Activated CD8-positive, alpha-beta T cell treated with anti-CD3 and anti-CD28 coated beads for 36 hours (primary cell): ENCODE measurements around the gene DMKN. TPM values are rescaled to one million over a fixed set of nuclear protein-coding genes. Genes with fewer than 3 reads are reported as not detected.

Experiments used
- ATAC-seq: fragments of 200-7000 bp; cut with Tn5 transposase; one replicate; pipeline ENCODE4 v1.10.0; 2021; ENCODE audit warnings: mild to moderate bottlenecking, moderate library complexity
- CTCF ChIA-PET: fragments of 350-600 bp; sonication (Branson Sonifier 250); formaldehyde crosslinking; loops from one replicate; lab custom pipeline; 2021; ENCODE audit warnings: antibody characterized with exemption; lab: Charles Lee
- POLR2A ChIA-PET: fragments of 350-600 bp; sonication (Branson Sonifier 250); formaldehyde crosslinking; loops from one replicate; lab custom pipeline; 2021; ENCODE audit warnings: antibody characterized with exemption; lab: Charles Lee
- DNase-seq: peaks from one replicate; pipeline ENCODE4 v3.0.0-alpha.2; 2020
- H3K27ac Mint-ChIP-seq: one replicate; pipeline ENCODE4 v1.8.0; 2021; ENCODE audit warnings: mild to moderate bottlenecking, mixed read lengths
- H3K27me3 Mint-ChIP-seq: one replicate; pipeline ENCODE4 v1.8.0; 2021; ENCODE audit warnings: mixed read lengths
- H3K36me3 Mint-ChIP-seq: one replicate; pipeline ENCODE4 v1.8.0; 2021; ENCODE audit warnings: low read depth, mixed read lengths
- H3K4me1 Mint-ChIP-seq: one replicate; pipeline ENCODE4 v1.8.0; 2021; ENCODE audit warnings: low read depth, mixed read lengths
- H3K4me3 Mint-ChIP-seq: one replicate; pipeline ENCODE4 v1.8.0; 2021; ENCODE audit warnings: mild to moderate bottlenecking, moderate library complexity, mixed read lengths
- H3K9me3 Mint-ChIP-seq: one replicate; pipeline ENCODE4 v1.8.0; 2021; ENCODE audit warnings: mixed read lengths
- intact Hi-C: fragments of 100-400 bp; cut with micrococcal nuclease; formaldehyde crosslinking; loops from one replicate; pipeline ENCODE4 v1.10.0; 2022
- total RNA-seq, 2 experiments: library from RNA; stranded (reverse); gene quantifications; one replicate each; pipeline ENCODE4 v1.2.3, GENCODE V29; 2021
- TF ChIP-seq, protein P1 (sequence below): fragments of 200-600 bp; IDR thresholded peaks from one replicate; pipeline ENCODE4 v1.8.0; 2022; ENCODE audit warnings: antibody characterized with exemption, mild to moderate bottlenecking

DMKN gene
- total RNA-seq, 2 experiments from 2014 or later: 0.68 to 1.1 TPM

DNA sequence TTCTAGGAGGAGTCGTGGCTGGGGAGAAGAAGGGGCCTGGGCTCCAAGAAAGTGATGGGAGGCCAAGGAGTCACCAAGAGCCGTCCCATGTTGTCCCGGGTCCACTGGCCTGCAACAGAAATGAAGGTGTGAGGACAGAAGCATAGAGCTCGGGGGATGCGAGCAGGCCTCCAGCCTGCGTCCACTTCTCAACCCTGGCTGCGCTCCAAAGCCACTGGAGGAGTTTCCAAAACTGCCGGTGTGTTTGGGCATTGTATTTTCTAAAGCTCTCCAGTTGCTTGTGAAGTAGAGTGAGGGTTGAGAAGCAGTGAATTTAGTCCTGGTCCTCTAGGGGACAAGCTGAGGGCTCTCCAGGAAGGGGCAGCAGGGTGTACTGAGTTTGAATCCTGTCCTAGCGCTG, 52.4 kb downstream of the DMKN start:
- no peak overlapping the region for H3K27ac Mint-ChIP-seq
- CTCF ChIA-PET: interaction anchor here (0.7 to 3.5 kb wide), 2 partner anchors 34 to 128 kb away, joined by 3 to 11 read pairs; no protein-coding TSS in a partner anchor

DNA sequence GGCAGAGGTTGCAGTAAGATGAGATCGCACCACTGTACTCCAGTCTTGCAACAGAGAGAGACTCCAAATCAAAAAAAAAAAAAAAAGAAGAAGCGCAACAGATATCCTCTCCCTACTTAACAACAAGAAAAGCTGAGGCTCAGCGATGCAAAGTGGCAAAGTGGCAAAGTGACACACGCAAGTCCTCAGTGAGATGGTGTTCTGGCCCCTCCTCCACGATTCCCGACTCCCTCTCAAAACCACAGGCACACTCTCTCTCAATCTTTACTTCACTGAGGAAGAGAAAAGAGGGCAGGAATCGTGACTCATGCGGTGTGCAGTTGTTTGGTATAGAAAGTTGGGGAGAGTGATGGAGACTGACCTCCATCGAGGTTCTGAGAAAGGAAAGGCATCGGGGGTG, 52.8 kb downstream of the DMKN start:
- ChIA-PET POLR2A (no interaction called here), CTCF (no interaction called here)
- intact Hi-C loops: no loop called here
- no peak for DNase-seq
- peaks cover 31% of the 10 kb centered on the region for H3K4me1 Mint-ChIP-seq
- H3K36me3 Mint-ChIP-seq: no peaks in the 10 kb centered on the region
- no peak overlapping the region for H3K27ac Mint-ChIP-seq
- TF ChIP-seq, protein P1, sequence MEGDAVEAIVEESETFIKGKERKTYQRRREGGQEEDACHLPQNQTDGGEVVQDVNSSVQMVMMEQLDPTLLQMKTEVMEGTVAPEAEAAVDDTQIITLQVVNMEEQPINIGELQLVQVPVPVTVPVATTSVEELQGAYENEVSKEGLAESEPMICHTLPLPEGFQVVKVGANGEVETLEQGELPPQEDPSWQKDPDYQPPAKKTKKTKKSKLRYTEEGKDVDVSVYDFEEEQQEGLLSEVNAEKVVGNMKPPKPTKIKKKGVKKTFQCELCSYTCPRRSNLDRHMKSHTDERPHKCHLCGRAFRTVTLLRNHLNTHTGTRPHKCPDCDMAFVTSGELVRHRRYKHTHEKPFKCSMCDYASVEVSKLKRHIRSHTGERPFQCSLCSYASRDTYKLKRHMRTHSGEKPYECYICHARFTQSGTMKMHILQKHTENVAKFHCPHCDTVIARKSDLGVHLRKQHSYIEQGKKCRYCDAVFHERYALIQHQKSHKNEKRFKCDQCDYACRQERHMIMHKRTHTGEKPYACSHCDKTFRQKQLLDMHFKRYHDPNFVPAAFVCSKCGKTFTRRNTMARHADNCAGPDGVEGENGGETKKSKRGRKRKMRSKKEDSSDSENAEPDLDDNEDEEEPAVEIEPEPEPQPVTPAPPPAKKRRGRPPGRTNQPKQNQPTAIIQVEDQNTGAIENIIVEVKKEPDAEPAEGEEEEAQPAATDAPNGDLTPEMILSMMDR: no peak
- no peaks in the 10 kb centered on the region for H3K9me3 Mint-ChIP-seq
- H3K27me3 Mint-ChIP-seq: no peaks in the 10 kb centered on the region
- H3K4me3 Mint-ChIP-seq: no peak overlapping the region
- ATAC-seq: no peak

More for the DNA sequence above, 52.4 kb downstream of the DMKN start:
- Mint-ChIP-seq H3K4me1 (peaks cover 27% of the 10 kb centered on the region), H3K4me3 (no peak overlapping the region), H3K36me3 (no peaks in the 10 kb centered on the region), H3K9me3 (no peaks in the 10 kb centered on the region), H3K27me3 (no peaks in the 10 kb centered on the region)
- ATAC-seq: no peak
- intact Hi-C loops: no loop called here
- TF ChIP-seq, protein P1: no peak
- POLR2A ChIA-PET: no interaction called here
- DNase-seq: no peak

DNA sequence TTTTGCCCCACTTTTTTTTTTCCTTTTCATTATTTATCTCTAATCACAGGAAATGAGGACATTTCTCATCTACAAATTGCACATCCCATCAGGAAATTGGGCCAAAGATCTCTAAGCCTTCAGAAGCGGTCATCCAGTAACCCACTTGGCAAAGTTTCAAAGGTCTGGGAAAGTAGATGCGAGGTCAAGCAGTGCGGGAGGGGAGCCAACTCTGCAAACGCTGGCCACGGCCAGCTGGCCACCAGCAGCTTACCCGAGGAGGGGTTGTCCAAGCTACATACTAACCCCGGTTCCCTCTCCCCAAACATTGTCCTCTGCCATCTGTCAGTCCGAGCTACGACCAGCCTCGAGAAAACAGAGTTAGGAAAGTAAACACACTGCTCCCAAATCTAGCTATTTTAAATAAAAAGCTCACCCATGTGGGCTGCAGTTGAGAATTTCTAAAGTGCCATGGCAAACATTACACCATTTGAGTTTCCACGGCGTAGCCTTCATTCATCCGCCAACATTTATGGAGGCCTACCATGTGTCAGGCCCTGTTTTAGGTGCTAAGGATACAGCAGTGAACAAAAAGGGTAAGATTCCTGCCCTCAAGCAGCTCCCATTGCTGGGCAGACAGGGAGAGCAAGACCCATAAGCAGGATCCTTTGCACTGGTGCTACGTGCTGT, 53.9 kb downstream of the DMKN start:
- H3K4me3 Mint-ChIP-seq: no peak overlapping the region
- DNase-seq: no peak
- ChIA-PET CTCF (interaction anchor here (0.8 to 1.9 kb wide), 4 partner anchors 9 to 51 kb away, joined by 3 to 11 read pairs (median 4); no protein-coding TSS in a partner anchor), POLR2A (no interaction called here)
- H3K4me1 Mint-ChIP-seq: peaks cover 31% of the 10 kb centered on the region
- no peaks in the 10 kb centered on the region for H3K9me3 Mint-ChIP-seq
- TF ChIP-seq, protein P1: no peak
- H3K27me3 Mint-ChIP-seq: no peaks in the 10 kb centered on the region
- no peak for ATAC-seq
- no peak overlapping the region for H3K27ac Mint-ChIP-seq
- no peaks in the 10 kb centered on the region for H3K36me3 Mint-ChIP-seq
- intact Hi-C loops: no loop called here

DNA sequence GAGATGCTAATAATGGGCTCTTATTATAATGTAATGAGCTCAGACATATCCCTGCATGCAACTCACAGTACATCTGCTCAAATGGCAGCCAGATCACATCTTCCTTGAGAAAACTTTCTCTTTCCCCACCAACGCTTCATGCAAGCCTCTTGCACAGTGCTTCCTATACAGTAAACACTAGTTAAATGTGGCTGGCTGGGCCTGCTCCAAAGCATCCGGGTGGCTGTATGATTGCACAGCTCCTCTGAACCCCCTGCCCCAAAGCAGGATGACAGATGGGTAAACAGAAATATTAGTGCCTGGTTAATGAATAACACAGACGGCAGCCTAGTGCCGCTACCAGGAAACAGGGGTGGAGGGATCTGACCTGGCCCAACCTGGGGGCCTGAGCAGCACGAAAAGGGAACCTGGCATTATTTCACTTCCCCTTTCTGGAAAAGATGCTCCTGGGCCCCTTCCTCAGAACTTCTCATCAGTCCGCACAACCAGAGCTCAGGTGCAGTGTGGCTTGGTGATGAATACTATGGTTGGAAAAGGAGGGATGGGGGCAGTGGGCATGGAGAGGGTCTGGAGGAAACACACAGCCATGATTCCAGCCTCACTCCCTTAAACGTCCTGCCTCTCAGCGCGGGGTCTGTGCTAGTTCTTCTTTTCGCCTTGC, 54.6 kb downstream of the DMKN start:
- Mint-ChIP-seq H3K4me1 (peaks cover 29% of the 10 kb centered on the region), H3K9me3 (no peaks in the 10 kb centered on the region), H3K27ac (no peak overlapping the region), H3K27me3 (no peaks in the 10 kb centered on the region), H3K4me3 (no peak overlapping the region), H3K36me3 (no peaks in the 10 kb centered on the region)
- CTCF ChIA-PET: interaction anchor here (1.1 to 1.9 kb wide), 2 partner anchors 10 to 51 kb away, joined by 3 to 11 read pairs; no protein-coding TSS in a partner anchor
- ATAC-seq (no peak), DNase-seq (no peak)
- POLR2A ChIA-PET: no interaction called here
- intact Hi-C loops: no loop called here
- TF ChIP-seq, protein P1: no peak

DNA sequence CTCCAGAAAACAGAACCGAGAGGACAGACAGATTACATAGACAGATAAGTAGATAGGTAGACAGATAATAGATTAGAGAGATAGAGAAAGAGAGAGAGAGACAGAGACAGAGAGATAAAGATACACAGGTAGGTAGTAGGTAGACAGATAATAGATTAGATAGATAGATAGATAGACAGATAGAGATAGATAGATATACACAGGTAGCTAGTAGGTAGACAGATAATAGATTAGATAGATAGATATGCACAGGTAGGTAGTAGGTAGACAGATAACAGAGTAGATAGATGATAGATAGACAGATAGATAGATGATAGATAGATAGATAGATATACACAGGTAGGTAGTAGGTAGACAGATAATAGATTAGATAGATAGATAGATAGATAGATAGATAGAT, 55.3 kb downstream of the DMKN start:
- intact Hi-C loops: no loop called here
- CTCF ChIA-PET: no interaction called here

More for the DNA sequence above, 55.3 kb downstream of the DMKN start:
- no peak overlapping the region for H3K4me3 Mint-ChIP-seq
- no peak overlapping the region for H3K27ac Mint-ChIP-seq
- DNase-seq (no peak), ATAC-seq (no peak)
- no peaks in the 10 kb centered on the region for H3K36me3 Mint-ChIP-seq
- H3K27me3 Mint-ChIP-seq: no peaks in the 10 kb centered on the region
- POLR2A ChIA-PET: no interaction called here
- TF ChIP-seq, protein P1: no peak
- H3K4me1 Mint-ChIP-seq: peaks cover 24% of the 10 kb centered on the region
- H3K9me3 Mint-ChIP-seq: no peaks in the 10 kb centered on the region
